Mesenchymal stem cell (in vitro differentiated cells and primary cell): ENCODE data around the gene SEC14L5.

Experiments
- DNase-seq: peaks from one replicate; pipeline ENCODE4 v3.0.0-alpha.2; 2013
- H2AFZ ChIP-seq: one replicate; pipeline ENCODE4 v1.6.1; 2013; ENCODE audit warnings: low read depth, mild to moderate bottlenecking, control low read depth, inconsistent platforms, low read length, moderate library complexity
- H2AK5ac ChIP-seq: 2 replicates; pipeline ENCODE4 v1.6.1; 2013; ENCODE audit warnings: low read length, moderate library complexity, mild to moderate bottlenecking, inconsistent platforms; ENCODE audit not compliant: severe bottlenecking
- H2BK120ac ChIP-seq: one replicate; pipeline ENCODE4 v1.6.1; 2013; ENCODE audit warnings: low read depth, mild to moderate bottlenecking, inconsistent platforms, low read length, moderate library complexity
- H2BK12ac ChIP-seq, 2 experiments: one replicate each; pipeline ENCODE4 v1.6.1; 2013; ENCODE audit warnings: inconsistent platforms in 2 of 2, low read length in 2 of 2, mild to moderate bottlenecking in 2 of 2, moderate library complexity in 2 of 2, control low read depth in 1 of 2
- H2BK15ac ChIP-seq: one replicate; pipeline ENCODE4 v1.6.1; 2013; ENCODE audit warnings: mild to moderate bottlenecking, low read depth, inconsistent platforms; ENCODE audit not compliant: poor library complexity, severe bottlenecking
- H2BK5ac ChIP-seq: 2 replicates; pipeline ENCODE4 v1.6.1; 2013; ENCODE audit warnings: low read depth, mild to moderate bottlenecking, low read length, control low read depth, inconsistent platforms; ENCODE audit not compliant: poor library complexity, severe bottlenecking
- H3K14ac ChIP-seq, 2 experiments: one replicate each; pipeline ENCODE4 v1.6.1; 2013; ENCODE audit warnings: inconsistent platforms in 2 of 2, low read length in 2 of 2, control low read depth in 1 of 2, mild to moderate bottlenecking in 1 of 2, moderate library complexity in 1 of 2
- H3K18ac ChIP-seq, 2 experiments: one replicate each; pipeline ENCODE4 v1.6.1; 2013; ENCODE audit warnings: inconsistent platforms in 2 of 2, low read length in 2 of 2, control low read depth in 1 of 2, low read depth in 1 of 2, mild to moderate bottlenecking in 1 of 2
- H3K23ac ChIP-seq, 2 experiments: one replicate each; pipeline ENCODE4 v1.6.1; 2013; ENCODE audit warnings: inconsistent platforms in 2 of 2, low read length in 2 of 2, mild to moderate bottlenecking in 2 of 2, moderate library complexity in 2 of 2, control low read depth in 1 of 2
- H3K27ac ChIP-seq: 2 replicates; pipeline ENCODE4 v1.5.1; 2013; ENCODE audit warnings: mild to moderate bottlenecking, moderate library complexity, low read length, control low read depth, inconsistent platforms; ENCODE audit not compliant: poor library complexity, severe bottlenecking
- H3K27me3 ChIP-seq, 2 experiments: 2 replicates each; pipeline versions ENCODE4 v1.6.1 to v1.7.0; 2013; ENCODE audit warnings: low read length in 2 of 2, mild to moderate bottlenecking in 2 of 2, moderate library complexity in 2 of 2, control low read depth in 1 of 2, inconsistent platforms in 1 of 2; ENCODE audit not compliant: control insufficient read depth in 1 of 2, insufficient read depth in 1 of 2
- H3K36me3 ChIP-seq, 2 experiments: 2 replicates each; pipeline versions ENCODE4 v1.6.1 to v1.7.0; 2013; ENCODE audit warnings: low read length in 2 of 2, control low read depth in 1 of 2, inconsistent platforms in 1 of 2, low read depth in 1 of 2, mild to moderate bottlenecking in 1 of 2; ENCODE audit not compliant: insufficient read depth in 2 of 2, control insufficient read depth in 1 of 2
- H3K4ac ChIP-seq, 2 experiments: one replicate each; pipeline ENCODE4 v1.6.1; 2013; ENCODE audit warnings: inconsistent platforms in 2 of 2, low read length in 2 of 2, mild to moderate bottlenecking in 2 of 2, moderate library complexity in 2 of 2, control low read depth in 1 of 2, low read depth in 1 of 2
- H3K4me1 ChIP-seq: 2 replicates; pipeline ENCODE4 v1.6.1; 2013; ENCODE audit warnings: low read depth, low read length, control low read depth; ENCODE audit not compliant: control insufficient read depth, insufficient read depth
- H3K4me2 ChIP-seq: 2 replicates; pipeline ENCODE4 v1.6.1; 2013; ENCODE audit warnings: low read length, mild to moderate bottlenecking, inconsistent platforms; ENCODE audit not compliant: poor library complexity, severe bottlenecking
- H3K4me3 ChIP-seq, 2 experiments: 2 replicates each; pipeline versions ENCODE4 v1.5.1 to v1.7.0; 2013; ENCODE audit warnings: low read length in 2 of 2, mild to moderate bottlenecking in 2 of 2, control low read depth in 1 of 2, low read depth in 1 of 2; ENCODE audit not compliant: insufficient read depth in 1 of 2
- H3K79me1 ChIP-seq: replicated peaks from 2 replicates; pipeline ENCODE4 v1.6.1; 2013; ENCODE audit warnings: mild to moderate bottlenecking, control low read depth, low read length, inconsistent platforms; ENCODE audit not compliant: poor library complexity, severe bottlenecking
- H3K9ac ChIP-seq: 2 replicates; pipeline ENCODE4 v1.7.0; 2013; ENCODE audit warnings: mild to moderate bottlenecking, low read length, moderate library complexity
- H3K9me3 ChIP-seq: 2 replicates; pipeline ENCODE4 v1.7.0; 2013; ENCODE audit warnings: mild to moderate bottlenecking, low read length; ENCODE audit not compliant: control insufficient read depth
- H4K8ac ChIP-seq: one replicate; pipeline ENCODE4 v1.6.1; 2013; ENCODE audit warnings: inconsistent platforms, mild to moderate bottlenecking, low read length, moderate library complexity
- H4K91ac ChIP-seq: one replicate; pipeline ENCODE4 v1.6.1; 2013; ENCODE audit warnings: mild to moderate bottlenecking, low read length, inconsistent platforms
- WGBS: methylation state at CpG from one replicate; pipeline ENCODE4 v1.1.7; 2013; ENCODE audit warnings: mixed read lengths; 5-methylcytosine and 5-hydroxymethylcytosine counted together

SEC14L5 gene

GRCh38 chr16:5046914-5047313 is 88.8 kb downstream of the SEC14L5 start:
- no peak overlapping the region for H2AK5ac ChIP-seq
- H3K4me2 ChIP-seq: no peak overlapping the region
- H4K8ac ChIP-seq: no peak overlapping the region
- H2BK120ac ChIP-seq: no peak overlapping the region
- H3K36me3 ChIP-seq: no peaks in the 10 kb centered on the region
- no peak overlapping the region for H3K23ac ChIP-seq
- no peak overlapping the region for H2BK5ac ChIP-seq
- no peaks in the 10 kb centered on the region for H3K79me1 ChIP-seq
- no peak overlapping the region for H3K9ac ChIP-seq
- H3K9me3 ChIP-seq: peaks cover 4% of the 10 kb centered on the region
- H2BK15ac ChIP-seq: no peak overlapping the region
- no peak overlapping the region for H3K18ac ChIP-seq
- peaks cover 5 to 34% of the 10 kb centered on the region in 2 experiments for H3K27me3 ChIP-seq
- H3K4ac ChIP-seq: no peak overlapping the region
- no peak overlapping the region for H2AFZ ChIP-seq
- DNase-seq: no peak
- H3K27ac ChIP-seq: no peak overlapping the region
- no peak overlapping the region for H3K14ac ChIP-seq
- 86% methylated on average over 1 of the region's 2 CpGs for WGBS
- no peak overlapping the region for H4K91ac ChIP-seq
- no peak overlapping the region for H3K4me3 ChIP-seq
- no peak overlapping the region for H2BK12ac ChIP-seq
- peaks cover 6% of the 10 kb centered on the region for H3K4me1 ChIP-seq

DNA sequence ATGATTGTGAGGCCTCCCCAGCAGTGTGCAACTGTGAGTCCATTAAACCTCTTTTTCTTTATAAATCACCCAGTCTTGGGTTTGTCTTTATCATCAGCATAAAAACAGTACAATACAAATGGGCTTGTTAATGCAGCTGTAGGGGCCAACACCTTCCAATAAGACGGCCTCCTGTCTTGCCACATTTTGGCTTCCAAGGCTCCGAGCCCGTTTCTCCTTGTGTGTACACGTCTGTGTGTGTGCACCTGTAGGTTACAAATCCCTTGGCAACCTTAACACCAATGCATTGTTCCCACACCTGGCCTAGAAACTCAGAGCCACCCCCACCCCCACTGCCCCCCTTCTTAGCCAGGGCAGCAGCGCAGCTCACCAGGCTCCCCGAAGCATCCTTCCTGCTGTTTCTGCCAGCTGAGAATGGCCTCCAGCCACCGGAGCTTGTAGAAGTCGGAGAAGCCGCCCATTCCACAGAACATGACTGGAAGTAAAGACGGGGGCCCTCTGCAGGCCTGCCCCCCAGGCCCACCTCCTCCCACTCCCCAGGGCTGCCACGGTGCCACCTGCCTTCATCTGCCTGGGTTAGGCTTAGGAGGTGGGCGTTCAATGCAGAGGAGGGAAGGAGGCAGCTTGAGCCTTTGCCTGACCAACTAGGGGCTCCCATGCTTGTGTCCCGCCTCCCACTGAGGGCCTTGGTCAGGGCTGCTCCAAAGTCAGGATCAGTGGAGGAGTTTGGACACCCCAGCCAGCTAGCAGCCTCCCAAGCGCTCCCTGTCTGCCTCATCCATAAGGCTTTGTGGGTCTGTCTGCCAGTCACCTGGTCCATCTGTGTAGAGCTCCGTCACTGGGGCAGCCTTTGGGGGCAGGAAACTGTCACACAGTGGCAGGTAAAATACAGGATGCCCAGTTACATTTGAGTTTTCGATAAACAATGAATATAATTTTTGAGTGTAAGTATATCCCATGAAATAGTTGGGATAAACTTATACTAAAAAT is 97.0 kb downstream of the SEC14L5 start:
- peak overlapping the region in 1 of 2 experiments; percentile 23 for H3K23ac ChIP-seq
- no peak for DNase-seq
- H2AFZ ChIP-seq: no peak overlapping the region
- H2BK120ac ChIP-seq: no peak overlapping the region
- H3K4me2 ChIP-seq: no peak overlapping the region
- no peak overlapping the region for H4K8ac ChIP-seq
- H3K79me1 ChIP-seq: no peaks in the 10 kb centered on the region
- H3K4me1 ChIP-seq: peaks cover 6% of the 10 kb centered on the region
- H4K91ac ChIP-seq: no peak overlapping the region
- H3K9me3 ChIP-seq: no peaks in the 10 kb centered on the region
- no peak overlapping the region for H3K27ac ChIP-seq
- H2BK15ac ChIP-seq: no peak overlapping the region
- H3K27me3 ChIP-seq: peaks cover 6 to 8% of the 10 kb centered on the region in 2 experiments
- no peak overlapping the region for H2BK5ac ChIP-seq
- H3K4ac ChIP-seq: no peak overlapping the region
- no peak overlapping the region for H3K9ac ChIP-seq
- no peak overlapping the region for H3K14ac ChIP-seq
- H3K4me3 ChIP-seq: no peak overlapping the region
- H2BK12ac ChIP-seq: no peak overlapping the region
- WGBS: 79% methylated on average over 15 of the region's 16 CpGs
- no peak overlapping the region for H3K18ac ChIP-seq
- H2AK5ac ChIP-seq: no peak overlapping the region
- H3K36me3 ChIP-seq: no peaks in the 10 kb centered on the region

- Histone ChIP-seq H4K8ac (no peak overlapping the region), H3K27me3 (peaks cover 6 to 8% of the 10 kb centered on the region in 2 experiments), H3K9ac (no peak overlapping the region), H2BK12ac (no peak overlapping the region), H3K79me1 (no peaks in the 10 kb centered on the region), H3K14ac (no peak overlapping the region), H3K36me3 (no peaks in the 10 kb centered on the region), H3K27ac (no peak overlapping the region), H2AFZ (no peak overlapping the region), H4K91ac (no peak overlapping the region), H2BK15ac (no peak overlapping the region), H3K23ac (no peak overlapping the region), H3K4ac (no peak overlapping the region), H3K4me3 (no peak overlapping the region), H3K9me3 (no peaks in the 10 kb centered on the region), H2BK120ac (no peak overlapping the region), H3K4me1 (peaks cover 6% of the 10 kb centered on the region), H3K4me2 (no peak overlapping the region), H2BK5ac (no peak overlapping the region), H3K18ac (no peak overlapping the region), H2AK5ac (no peak overlapping the region)
- DNase-seq: peak; percentile 14
- 16% methylated on average over 11 of the region's 11 CpGs for WGBS
These were observed 98.2 kb downstream of the SEC14L5 start for GRCh38 chr16:5056352-5056751.

GRCh38 chr16:5058476-5058875 is 100.3 kb downstream of the SEC14L5 start:
- no peaks in the 10 kb centered on the region for H3K9me3 ChIP-seq
- no peak overlapping the region for H3K4me2 ChIP-seq
- no peak overlapping the region for H3K4me3 ChIP-seq
- H3K79me1 ChIP-seq: no peaks in the 10 kb centered on the region
- H3K9ac ChIP-seq: no peak overlapping the region
- 32% methylated on average over 7 of the region's 7 CpGs for WGBS
- no peak overlapping the region for H3K23ac ChIP-seq
- no peak overlapping the region for H2AFZ ChIP-seq
- H2AK5ac ChIP-seq: no peak overlapping the region
- H4K91ac ChIP-seq: no peak overlapping the region
- no peak overlapping the region for H2BK15ac ChIP-seq
- H3K27me3 ChIP-seq: peaks cover 14 to 21% of the 10 kb centered on the region in 2 experiments
- DNase-seq: peak; percentile 51
- no peak overlapping the region for H4K8ac ChIP-seq
- H2BK12ac ChIP-seq: no peak overlapping the region
- no peak overlapping the region for H2BK5ac ChIP-seq
- no peak overlapping the region for H3K27ac ChIP-seq
- H3K4me1 ChIP-seq: peaks cover 6% of the 10 kb centered on the region
- no peak overlapping the region for H3K18ac ChIP-seq
- H3K4ac ChIP-seq: no peak overlapping the region
- no peak overlapping the region for H2BK120ac ChIP-seq
- no peak overlapping the region for H3K14ac ChIP-seq
- H3K36me3 ChIP-seq: no peaks in the 10 kb centered on the region
